Measurements from ENCODE around the gene TTC3.
A peak's percentile ranks its signal among the peaks of the same experiment; 100 is the strongest.
"Not testable (repeated sequence)": the region's sequence is repeated elsewhere in the genome, so short reads cannot be mapped to it uniquely, and the experiment has no call there.

TTC3 gene

DNA sequence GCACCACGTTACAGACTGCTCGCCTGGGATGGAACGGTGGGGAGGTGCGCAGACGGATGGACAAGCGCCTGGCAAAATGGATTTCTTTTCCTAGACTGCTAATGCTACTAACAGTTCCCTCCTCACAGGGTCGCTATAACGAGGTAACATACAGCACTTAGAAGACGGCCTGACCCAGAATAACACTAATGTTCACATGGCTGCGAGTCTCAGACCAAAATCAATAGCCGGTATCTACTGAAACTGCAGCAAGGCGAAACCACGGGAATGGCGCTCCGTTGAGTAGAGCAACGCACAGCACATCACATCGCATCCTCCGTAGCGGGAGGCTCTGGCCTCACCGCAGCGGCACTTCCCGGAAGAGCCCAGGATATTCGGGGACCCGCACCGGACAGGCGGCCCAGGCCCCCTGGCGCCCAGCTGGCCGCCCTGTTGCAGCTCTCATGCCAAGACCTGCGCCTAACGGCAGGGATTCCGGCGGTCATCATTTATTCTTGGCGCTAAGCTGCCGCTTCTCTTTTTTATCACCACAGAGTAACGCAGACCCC, 147.5 kb downstream of the TTC3 start:
- peak; percentile 66 for FAIRE-seq
- DNase-seq (ENCODE audit: insufficient read length) = no peak
- TF ChIP-seq TAF1 (IDR thresholded peaks at IDR 0.05; ENCODE audit: borderline replicate concordance, low read depth, low read length) (no peak), POLR2AphosphoS5 (IDR thresholded peaks at IDR 0.05; ENCODE audit: low read depth, low read length) (no peak), POLR2A (IDR thresholded peaks at IDR 0.05; ENCODE audit: low read depth, low read length) (no peak; the same call in 1 of the 2 replicates)

DNA sequence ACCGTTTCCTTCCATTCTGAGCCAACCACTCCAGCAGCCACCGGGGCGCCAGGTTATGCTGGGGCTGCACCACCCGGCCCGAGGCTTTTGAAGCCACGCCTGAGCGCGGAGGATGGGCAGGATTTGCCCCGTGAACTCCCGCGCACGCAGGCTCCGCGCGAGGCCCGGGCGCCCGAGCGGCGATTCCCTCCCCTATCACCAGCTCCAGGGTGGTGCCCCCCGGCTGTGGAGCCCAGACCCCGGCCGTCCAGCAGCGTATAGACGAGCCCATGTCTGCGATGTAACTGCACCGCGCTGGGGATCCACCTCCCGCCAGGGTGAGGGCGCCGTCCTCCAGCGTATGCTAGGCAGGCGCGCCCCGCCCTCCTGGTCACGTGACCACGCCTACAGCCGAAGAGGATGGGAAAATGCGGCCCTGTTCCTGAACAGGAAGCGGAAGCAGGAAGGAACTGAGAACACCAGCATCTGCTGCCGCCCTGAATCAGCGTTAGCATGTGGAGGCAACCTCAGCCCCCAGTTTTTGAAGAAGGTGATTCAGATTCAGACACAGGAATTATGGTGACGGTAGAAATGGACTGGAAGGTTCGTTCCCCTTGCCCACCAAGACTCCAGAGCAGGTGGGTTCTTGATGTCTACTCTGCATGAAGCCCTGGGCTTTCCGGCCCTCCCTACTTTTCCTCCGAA, 148.1 kb downstream of the TTC3 start:
- TF ChIP-seq TAF1 (IDR thresholded peaks at IDR 0.05; ENCODE audit: borderline replicate concordance, low read depth, low read length) (no peak), POLR2AphosphoS5 (IDR thresholded peaks at IDR 0.05; ENCODE audit: low read depth, low read length) (peak; percentile 77; the same call in 1 of the 2 replicates), POLR2A (IDR thresholded peaks at IDR 0.05; ENCODE audit: low read depth, low read length) (peak; percentile 80)
- peak; percentile 86 for DNase-seq (ENCODE audit: insufficient read length)
- FAIRE-seq = peak; percentile 96

GRCh38 chr21:37222248-37222647, 149.2 kb downstream of the TTC3 start:
- not testable (repeated sequence) for DNase-seq (ENCODE audit: insufficient read length); FAIRE-seq

DNA sequence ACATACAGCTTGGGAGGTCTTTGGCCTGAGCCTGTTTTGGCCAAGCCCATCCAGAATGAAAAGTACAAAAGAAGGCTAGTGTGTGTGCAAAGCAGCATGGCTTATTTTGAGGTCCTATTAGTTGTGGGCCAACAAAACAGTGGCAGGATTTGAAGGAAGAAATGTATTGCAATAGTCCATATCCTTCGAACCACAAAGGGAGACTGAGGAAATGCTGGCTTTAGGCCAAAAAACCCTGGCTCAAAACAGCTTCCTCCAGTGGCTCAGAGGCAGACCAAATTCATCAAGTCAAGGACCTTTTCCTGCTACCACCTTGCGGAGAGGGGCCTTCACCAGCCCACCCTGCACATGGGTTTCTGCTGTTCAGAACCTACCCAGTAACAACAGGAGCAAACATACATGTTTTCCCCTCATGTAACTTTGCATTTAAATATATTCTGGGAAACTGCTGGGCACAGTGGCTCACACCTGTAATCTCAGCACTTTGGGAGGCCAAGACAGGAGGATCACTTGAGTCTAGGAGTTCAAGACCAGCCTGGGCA, 150.8 kb downstream of the TTC3 start:
- TF ChIP-seq POLR2AphosphoS5 (IDR thresholded peaks at IDR 0.05; ENCODE audit: low read depth, low read length) (no peak), TAF1 (IDR thresholded peaks at IDR 0.05; ENCODE audit: borderline replicate concordance, low read depth, low read length) (no peak), POLR2A (IDR thresholded peaks at IDR 0.05; ENCODE audit: low read depth, low read length) (no peak)
- FAIRE-seq (no peak), DNase-seq (ENCODE audit: insufficient read length) (no peak)

DNA sequence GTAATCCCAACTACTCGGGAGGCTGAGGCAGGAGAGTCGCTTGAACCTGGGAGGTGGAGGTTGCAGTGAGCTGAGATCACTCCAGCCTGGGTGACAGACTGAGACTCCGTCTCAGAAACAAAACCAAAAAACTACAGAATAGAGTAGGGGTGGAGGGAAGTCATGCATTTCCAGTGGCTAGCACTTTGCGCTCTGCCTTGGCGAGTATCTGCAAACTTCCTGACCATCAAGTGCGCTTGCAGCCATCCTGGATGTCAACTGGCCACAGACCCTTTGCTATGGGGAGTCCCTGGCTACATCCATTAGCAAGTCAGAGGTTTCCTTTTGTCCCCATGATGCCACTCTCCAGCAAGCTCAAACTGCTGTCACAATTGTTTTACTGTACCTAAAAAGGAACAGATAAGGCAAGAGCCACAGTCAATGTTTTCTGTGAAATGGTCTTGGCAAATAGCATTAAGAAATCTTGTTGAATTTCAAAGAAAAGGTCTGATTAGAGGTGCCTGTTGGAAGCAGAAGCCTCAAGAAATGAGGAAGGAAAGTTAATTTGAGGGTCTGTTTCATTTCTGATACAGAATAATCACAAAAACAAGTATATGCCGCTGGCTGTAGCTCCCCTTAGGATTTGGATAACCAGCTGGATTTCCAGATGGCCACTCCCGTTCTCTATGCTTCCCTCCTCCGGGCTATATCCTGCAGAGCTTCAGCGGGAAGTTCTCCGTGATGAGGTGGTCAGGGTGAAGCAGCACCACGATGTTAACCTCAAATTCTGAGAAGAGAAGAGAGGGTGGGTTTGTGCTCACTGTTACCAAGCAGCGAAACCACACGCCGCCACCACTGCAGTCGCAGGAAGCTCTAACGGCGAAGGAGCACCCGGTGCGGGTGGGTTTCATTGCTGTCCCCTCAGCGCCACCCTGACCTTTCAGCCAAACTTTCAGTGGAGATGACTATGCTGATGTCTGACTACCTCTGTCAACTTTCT, 152.1 kb downstream of the TTC3 start:
- TF ChIP-seq TAF1 (IDR thresholded peaks at IDR 0.05; ENCODE audit: borderline replicate concordance, low read depth, low read length) = no peak
- no peak for TF ChIP-seq POLR2AphosphoS5 (IDR thresholded peaks at IDR 0.05; ENCODE audit: low read depth, low read length)
- TF ChIP-seq POLR2A (IDR thresholded peaks at IDR 0.05; ENCODE audit: low read depth, low read length) = no peak
- DNase-seq (ENCODE audit: insufficient read length) = no peak
- FAIRE-seq = no peak

GRCh38 chr21:37226041-37226920, 153.2 kb downstream of the TTC3 start:
- DNase-seq (ENCODE audit: insufficient read length) = no peak
- FAIRE-seq = no peak
- TF ChIP-seq POLR2A (IDR thresholded peaks at IDR 0.05; ENCODE audit: low read depth, low read length) = no peak
- TF ChIP-seq POLR2AphosphoS5 (IDR thresholded peaks at IDR 0.05; ENCODE audit: low read depth, low read length) = no peak

GRCh38 chr21:37227071-37228002, 154.3 kb downstream of the TTC3 start:
- no peak for DNase-seq (ENCODE audit: insufficient read length)
- TF ChIP-seq POLR2AphosphoS5 (IDR thresholded peaks at IDR 0.05; ENCODE audit: low read depth, low read length) (no peak), TAF1 (IDR thresholded peaks at IDR 0.05; ENCODE audit: borderline replicate concordance, low read depth, low read length) (no peak), POLR2A (IDR thresholded peaks at IDR 0.05; ENCODE audit: low read depth, low read length) (no peak)
- FAIRE-seq = no peak

GRCh38 chr21:37228003-37228400, 154.9 kb downstream of the TTC3 start:
- FAIRE-seq = no peak
- no peak for DNase-seq (ENCODE audit: insufficient read length)
- TF ChIP-seq POLR2AphosphoS5 (IDR thresholded peaks at IDR 0.05; ENCODE audit: low read depth, low read length) = no peak
- TF ChIP-seq POLR2A (IDR thresholded peaks at IDR 0.05; ENCODE audit: low read depth, low read length) = no peak
- TF ChIP-seq TAF1 (IDR thresholded peaks at IDR 0.05; ENCODE audit: borderline replicate concordance, low read depth, low read length) = no peak

DNA sequence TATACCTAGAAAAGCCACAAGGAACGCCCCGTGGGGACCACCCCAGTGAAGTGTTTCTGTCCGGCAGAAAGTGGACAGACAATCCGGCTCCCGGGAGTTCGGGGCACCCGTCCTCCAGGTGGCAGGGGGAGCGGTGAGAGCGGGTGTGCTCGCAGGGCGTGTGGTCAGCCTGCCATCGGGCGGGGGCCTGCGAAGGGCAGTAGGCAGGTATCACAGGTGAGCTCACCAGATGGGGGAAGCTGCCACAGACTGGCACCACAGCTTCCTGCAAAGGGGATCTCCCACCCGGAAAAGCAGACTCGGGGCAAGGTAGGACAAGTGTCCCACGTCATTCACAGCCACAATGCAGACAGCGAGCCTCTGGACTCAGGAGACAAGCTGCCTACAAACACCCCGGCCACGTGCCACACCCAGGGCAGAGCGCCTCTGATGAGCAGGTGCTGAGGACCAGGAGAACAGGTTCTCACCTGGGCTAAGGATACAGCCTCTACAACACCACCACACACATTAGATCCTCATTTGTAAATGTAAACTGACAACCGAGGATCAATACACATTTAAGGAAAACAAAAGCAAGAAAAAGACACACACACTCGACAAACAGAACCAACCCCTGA, 157.7 kb downstream of the TTC3 start:
- TF ChIP-seq POLR2A (IDR thresholded peaks at IDR 0.05; ENCODE audit: low read depth, low read length) (no peak), POLR2AphosphoS5 (IDR thresholded peaks at IDR 0.05; ENCODE audit: low read depth, low read length) (no peak), TAF1 (IDR thresholded peaks at IDR 0.05; ENCODE audit: borderline replicate concordance, low read depth, low read length) (no peak)

More for the DNA sequence above, 157.7 kb downstream of the TTC3 start:
- DNase-seq (ENCODE audit: insufficient read length) = no peak
- FAIRE-seq = no peak
